GM13977 (cell line): ENCODE data around the gene GUK1.

Source experiments
- DNase-seq: peaks from one replicate; pipeline ENCODE4 v3.0.0; 2012; ENCODE audit warnings: low spot score
- in situ Hi-C: fragments of 300-500 bp; cut with MboI; formaldehyde crosslinking; loops from one replicate; pipeline ENCODE4 v1.12.0; 2022; ENCODE audit warnings: low sequenced_read_pairs, low pct_unique_long_range_greater_than_20kb, mixed read lengths, inconsistent platforms; ENCODE audit not compliant: unreplicated experiment
- TF ChIP-seq, protein P1 (sequence below): IDR thresholded peaks from 2 replicates; pipeline ENCODE4 v1.5.1; 2012; ENCODE audit warnings: mild to moderate bottlenecking, control low read depth; ENCODE audit not compliant: insufficient read depth; ENCODE audit errors: extremely low read depth, missing control alignments

The GUK1 gene

DNA sequence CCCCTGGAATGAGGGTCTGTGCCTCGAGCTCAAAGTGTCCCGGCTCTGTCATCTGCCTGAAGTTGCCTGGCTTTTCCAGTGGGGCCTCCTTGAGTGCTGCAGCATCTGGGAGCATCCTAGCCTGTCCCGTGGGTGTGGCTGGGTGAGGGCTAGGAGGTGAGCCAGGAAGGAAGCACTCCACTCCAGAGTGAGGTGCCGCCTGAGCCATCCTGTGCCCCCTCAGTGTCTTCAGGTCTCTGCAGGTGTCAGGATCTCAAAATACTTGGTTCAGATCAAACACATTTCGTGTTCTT lies 37.0 kb downstream of the GUK1 start:
- in situ Hi-C loops, result no loop called here
- TF ChIP-seq, protein P1, sequence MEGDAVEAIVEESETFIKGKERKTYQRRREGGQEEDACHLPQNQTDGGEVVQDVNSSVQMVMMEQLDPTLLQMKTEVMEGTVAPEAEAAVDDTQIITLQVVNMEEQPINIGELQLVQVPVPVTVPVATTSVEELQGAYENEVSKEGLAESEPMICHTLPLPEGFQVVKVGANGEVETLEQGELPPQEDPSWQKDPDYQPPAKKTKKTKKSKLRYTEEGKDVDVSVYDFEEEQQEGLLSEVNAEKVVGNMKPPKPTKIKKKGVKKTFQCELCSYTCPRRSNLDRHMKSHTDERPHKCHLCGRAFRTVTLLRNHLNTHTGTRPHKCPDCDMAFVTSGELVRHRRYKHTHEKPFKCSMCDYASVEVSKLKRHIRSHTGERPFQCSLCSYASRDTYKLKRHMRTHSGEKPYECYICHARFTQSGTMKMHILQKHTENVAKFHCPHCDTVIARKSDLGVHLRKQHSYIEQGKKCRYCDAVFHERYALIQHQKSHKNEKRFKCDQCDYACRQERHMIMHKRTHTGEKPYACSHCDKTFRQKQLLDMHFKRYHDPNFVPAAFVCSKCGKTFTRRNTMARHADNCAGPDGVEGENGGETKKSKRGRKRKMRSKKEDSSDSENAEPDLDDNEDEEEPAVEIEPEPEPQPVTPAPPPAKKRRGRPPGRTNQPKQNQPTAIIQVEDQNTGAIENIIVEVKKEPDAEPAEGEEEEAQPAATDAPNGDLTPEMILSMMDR, result no peak
- DNase-seq, result no peak

DNA sequence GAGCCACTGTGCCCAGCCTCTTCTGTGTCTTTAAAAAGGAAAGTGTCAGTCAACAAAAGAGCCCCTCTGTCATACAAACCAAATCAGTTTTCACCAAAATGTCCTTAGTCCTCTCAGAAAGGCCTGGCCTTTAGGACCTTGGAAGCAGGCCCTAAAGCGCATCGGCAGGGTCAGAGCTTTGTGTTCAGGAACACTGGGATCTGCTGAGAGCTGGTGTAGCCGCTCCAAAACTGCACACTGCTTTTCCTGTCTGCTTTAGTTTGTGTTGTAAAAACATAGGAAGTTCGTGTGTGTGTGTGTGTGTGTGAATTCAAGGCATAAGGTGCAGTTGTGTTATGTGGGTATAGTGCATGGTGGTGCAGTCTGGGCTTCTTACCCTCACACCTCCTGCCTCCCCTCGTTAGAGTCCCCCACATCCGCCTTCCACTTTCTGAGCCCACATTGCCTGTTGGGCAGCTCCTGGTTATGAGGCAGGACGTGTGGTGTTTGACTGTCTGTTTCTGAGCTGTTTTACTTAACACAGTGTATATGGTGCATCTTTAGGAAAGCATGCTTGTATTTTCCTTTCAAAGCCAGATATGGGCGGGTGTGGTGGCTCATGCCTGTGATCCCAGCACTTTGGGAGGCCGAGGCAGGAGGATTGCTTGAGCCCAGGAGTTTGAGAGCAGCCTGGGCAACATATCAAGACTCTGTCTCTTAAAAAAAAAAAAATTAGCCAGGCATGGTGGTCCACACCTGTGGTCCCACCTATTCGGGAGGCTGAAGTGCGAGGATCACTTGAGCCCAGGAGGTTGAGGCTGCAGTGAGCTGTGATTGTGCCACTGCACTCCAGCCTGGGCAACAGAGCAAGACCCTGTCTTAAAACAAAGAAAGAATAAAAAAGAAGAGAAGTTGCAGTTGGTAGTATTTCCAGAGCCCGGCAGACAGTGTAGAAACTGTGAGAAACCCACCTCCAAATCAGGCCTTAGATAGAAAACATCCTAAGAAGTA lies 37.9 kb downstream of the GUK1 start:
- in situ Hi-C loops, result no loop called here
- TF ChIP-seq, protein P1, result no peak
- no peak for DNase-seq

DNA sequence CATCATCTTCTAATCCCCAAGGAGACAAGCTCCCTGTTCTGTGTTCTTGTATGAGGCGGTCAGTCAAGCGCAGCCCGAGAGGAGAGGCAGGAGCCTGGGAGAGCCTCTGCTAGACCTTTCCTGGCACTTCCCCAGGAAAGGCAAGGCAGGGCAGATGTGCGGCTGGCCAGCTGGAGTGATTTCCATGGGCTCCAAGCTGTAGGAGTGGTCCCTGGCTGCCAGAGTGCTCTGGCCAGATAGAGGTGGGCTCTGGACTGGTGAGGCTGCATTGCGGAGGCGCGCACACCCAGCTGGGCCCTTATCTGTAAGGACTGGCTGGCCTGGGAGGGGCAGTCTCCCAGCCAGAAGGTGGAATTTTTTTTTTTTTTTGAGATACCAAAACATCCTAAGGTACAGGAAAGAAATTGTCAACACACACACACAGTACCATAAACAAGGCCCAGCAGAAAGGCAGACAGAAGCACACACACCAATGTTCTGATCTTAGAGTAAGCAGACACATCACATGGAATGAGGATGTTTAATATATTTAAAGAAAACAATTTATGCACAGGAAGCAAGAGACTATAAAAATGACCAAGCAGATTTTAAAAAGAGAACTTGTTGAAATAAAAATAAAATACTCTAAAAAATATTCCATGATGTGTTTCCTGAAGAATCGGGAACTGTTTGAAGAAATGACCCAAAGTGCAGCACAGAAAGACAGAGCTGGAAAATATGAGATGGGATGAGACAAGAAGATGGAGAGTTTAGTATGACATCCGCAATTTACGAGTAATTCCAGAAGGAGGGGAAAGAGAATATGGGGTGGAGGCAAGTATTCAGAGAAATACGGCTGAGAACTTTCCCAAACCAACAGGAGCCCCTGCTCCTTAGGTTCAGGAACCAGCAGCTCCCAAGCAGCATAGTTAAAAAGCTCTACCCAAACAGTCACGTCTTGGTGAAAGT lies 38.9 kb downstream of the GUK1 start:
- DNase-seq, result no peak
- in situ Hi-C loops, result no loop called here
- TF ChIP-seq, protein P1, result no peak

DNA sequence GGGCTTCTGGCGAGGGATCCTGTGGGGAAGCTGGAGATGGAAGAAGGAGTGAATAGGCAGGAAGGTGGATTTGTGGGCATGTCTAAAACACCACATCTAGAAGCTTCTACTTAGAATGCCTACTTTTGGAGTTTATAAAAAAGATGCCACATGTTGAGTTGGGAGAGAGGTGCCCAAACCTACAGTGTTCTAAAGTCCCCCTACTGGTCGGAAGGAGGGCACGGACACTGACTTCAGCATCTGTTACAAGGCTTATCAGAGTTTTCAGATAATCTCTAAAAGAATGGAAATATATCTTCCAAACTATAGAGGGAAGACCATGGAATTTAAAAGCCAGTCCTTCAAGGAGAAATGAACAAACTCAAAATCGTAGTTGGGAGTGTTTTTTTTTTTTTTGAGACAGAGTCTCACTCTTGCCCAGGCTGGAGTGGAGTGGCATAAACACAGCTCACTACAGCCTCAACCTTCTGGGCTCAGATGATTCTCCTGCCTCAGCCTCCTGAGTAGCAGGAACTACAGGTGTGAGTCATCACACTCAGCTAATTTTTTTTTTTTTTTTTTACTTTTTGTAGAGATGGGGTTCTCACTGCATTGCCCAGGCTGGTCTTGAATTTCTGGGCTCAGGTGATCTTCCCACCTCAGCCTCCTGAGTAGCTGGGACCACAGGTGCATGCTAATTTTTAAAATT lies 40.3 kb downstream of the GUK1 start:
- DNase-seq, result no peak
- in situ Hi-C loops, result no loop called here

DNA sequence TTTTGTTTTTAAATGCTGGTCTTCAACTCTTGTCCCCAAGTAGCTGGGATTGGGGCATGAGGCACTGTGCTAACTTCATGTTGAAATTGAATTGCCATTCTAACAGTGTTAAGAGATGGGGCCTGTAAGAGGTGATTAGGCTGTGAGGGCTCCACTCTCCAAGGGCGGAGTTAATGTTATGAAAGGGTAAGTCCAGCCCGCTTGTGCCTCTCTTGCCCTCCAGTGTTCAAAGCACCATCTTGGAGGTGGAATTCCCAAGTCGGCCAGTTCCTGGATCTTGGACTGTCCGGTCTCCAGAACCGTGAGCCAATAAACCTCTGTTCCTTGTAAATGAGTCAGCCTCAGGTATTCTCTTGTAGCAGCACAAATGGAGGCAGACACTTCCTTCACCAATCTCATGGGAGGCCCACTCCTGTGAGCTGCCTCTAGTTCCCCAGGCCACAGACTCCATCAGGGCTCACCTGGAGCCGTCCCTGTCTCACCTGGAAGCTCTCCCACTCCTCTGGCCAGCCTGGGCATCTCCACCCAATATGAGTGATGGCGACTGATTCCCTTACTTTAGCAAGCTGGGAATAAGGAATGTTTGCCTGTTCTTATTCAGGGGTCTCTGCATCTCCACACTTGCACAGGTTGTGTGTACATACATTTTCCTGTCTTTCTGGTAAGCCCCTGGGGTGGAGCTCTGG lies 41.0 kb downstream of the GUK1 start:
- in situ Hi-C loops, result no loop called here
- TF ChIP-seq, protein P1, result no peak
- DNase-seq, result no peak

More for the DNA sequence above, 40.3 kb downstream of the GUK1 start:
- TF ChIP-seq, protein P1, result no peak

DNA sequence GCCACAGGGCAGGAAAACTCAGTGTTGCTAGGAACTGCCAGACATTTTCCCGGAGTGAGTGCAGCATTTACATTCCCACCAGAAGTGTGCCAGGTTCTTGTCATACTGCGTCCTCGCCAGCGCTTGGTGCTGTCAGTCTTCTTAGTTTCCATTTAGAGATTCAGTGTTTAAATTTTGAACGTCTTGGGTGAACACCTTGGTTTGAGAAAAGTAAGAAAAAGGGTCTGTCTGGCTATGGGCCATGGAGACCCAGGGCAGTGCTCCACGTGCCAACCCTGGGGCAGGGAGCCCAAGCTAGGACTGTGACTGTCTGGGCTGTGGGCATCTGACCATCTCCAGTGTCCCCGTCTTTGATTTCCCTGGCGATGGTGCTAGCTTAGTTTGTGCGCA lies 41.6 kb downstream of the GUK1 start:
- in situ Hi-C loops, result no loop called here
- no peak for DNase-seq
- TF ChIP-seq, protein P1, result no peak
